Ecto neural progenitor cell (in vitro differentiated cells): ENCODE results near the gene GDF15.
A peak's percentile ranks its signal among the peaks of the same experiment; 100 is the strongest.

Experiments used
- DNase-seq: peaks from one replicate; pipeline ENCODE4 v3.0.0-alpha.2; 2018; ENCODE audit warnings: low spot score

GDF15 gene

DNA sequence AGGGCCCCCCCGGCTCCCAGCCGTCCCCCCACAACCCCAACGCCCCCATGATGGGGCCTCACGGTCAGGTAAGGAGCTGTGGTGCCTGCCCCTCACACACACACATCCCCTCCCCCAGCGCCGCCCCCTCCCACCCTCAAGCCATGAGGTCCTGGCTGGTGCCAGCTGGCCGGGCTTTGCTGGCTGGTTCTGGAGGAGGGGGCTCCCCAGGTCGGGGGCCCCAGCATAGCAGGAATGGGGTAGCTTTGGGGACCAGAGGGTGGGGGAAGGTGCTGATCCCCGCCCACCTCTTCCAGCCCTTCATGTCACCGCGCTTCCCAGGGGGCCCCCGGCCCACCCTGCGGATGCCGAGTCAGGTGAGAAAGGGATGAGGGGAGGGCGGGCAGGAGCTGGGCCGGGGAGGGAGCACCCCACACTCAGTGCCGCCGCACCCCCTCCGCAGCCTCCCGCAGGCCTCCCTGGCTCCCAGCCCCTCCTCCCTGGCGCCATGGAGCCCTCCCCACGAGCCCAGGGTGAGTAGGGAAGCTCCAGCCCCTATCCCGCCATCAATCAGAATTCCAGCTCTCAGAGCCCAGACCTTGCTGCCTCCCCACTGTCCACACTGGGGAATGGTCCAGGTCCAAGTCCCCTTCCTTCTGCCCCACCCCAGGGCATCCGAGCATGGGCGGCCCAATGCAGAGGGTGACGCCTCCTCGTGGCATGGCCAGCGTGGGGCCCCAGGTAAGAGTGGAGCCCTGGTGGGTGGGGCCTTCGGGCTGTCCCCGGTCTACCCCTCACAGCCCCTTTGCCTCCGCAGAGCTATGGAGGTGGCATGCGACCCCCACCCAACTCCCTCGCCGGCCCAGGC is 45.6 kb downstream of the GDF15 start:
- no peak for DNase-seq

DNA sequence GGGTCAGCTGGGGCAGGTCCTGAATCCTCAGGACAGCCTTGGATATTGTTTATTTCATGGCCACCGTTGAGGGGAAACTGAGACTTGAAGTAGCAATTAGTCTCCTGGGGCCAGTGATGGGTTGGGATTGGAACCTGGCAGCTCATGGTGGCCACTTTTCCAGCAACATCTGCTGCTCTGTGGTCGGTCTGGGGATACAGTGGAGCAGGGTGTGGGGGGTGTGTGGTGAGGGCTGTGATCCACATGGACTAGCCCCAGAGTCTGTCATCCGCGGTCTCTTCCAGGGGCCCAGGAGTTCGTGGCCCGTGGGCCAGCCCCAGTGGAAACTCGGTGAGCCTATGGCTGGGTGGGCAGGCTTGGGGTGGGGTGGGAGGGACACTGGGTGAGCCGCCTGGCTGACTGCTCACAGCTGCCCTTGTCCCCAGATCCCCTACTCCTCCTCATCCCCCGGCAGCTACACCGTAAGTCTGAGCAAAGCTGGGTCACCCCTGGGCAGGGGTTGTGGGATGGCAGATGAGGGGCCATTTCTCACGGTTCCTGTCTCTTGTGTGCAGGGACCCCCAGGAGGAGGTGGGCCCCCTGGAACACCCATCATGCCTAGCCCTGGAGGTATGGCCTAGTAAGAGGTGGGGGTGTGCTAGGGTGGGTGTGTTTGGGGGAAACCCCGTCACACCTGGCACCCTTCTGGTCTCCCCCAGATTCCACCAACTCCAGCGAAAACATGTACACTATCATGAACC is 46.5 kb downstream of the GDF15 start:
- no peak for DNase-seq

- peak; percentile 67 for DNase-seq
Observed at GRCh38 chr19:18433015-18433691, 47.2 kb downstream of the GDF15 start.

GRCh38 chr19:18433735-18434398 is 47.9 kb downstream of the GDF15 start:
- DNase-seq = peak; percentile 76

DNA sequence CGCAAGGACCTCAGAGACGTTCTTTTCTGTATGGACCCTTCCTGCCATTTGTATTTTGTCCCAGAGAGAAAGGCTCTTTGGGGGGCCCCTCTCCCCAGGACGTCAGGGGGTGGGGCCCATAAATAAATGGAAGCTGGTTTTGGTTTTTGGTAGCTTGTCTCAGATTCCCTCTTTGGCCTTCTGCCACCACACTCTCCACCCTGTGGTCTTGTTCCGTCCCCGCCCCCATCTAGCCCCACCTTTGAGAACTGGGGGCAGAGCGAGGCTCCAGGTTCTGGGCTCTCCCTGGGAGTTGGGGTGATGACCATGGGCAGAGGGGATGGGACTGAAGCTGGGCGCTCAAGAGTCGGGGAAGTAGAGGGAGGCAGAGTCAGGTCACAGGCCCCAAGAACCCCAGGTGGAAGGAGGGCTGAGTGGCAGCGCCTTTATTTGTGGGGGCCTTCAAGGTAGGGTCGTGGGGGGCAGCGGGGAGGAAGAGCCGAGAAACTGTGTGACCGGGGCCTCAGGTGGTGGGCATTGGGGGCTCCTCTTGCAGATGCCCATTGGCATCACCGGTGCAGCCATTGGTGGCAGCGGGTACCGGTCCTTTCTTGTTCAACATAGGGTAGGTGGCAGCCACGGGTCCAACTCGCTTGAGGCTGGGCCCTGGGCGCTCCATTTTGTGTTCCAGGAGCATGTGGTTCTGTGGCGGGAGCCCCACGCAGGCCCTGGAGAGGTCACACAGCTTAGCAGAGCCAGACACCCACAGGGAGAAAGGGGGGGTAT is 48.6 kb downstream of the GDF15 start:
- no peak for DNase-seq

GRCh38 chr19:18435178-18435841 is 49.4 kb downstream of the GDF15 start:
- no peak for DNase-seq

DNA sequence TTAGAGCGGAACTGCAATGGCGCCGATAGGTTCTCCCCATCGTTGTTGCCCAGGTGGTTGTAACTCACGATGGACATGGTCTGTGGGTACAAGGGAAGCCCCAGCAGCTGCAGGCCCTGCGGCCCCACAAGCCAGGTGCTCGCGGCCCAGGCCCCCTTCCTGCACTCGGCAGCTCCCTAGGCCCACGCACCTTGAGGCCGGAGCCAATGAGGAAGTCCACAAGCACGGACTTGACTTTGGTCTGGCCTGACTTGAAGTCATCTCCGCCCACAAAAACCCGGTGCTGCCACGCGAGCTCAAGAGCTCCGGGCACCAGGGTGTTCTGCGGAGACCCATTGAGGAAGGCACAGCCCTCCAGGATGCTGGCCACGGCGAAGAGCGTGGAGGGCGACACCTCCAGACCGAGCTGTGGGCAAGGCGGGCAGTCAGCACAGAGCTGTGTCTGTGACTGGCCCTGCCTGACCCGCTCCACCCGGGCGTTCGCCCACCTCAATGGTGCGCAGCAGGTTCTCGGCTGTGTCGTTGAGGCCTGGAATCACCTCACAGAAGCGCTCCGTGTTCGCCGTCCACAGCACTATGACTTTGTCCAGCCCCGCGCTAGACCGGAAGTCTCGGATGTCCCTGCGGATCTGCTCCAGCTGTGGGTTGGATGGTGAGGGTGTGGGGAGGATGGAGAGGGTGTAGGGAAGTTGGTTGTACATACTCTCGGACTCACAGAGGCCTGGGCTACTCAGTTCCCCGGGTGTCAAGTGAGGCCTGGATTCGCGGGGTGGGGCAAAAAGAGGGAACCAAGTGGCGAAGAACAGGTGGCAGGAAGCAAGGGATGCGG is 50.1 kb downstream of the GDF15 start:
- no peak for DNase-seq

- peak; percentile 91 for DNase-seq
Observed at GRCh38 chr19:18436671-18437490, 50.9 kb downstream of the GDF15 start.

DNA sequence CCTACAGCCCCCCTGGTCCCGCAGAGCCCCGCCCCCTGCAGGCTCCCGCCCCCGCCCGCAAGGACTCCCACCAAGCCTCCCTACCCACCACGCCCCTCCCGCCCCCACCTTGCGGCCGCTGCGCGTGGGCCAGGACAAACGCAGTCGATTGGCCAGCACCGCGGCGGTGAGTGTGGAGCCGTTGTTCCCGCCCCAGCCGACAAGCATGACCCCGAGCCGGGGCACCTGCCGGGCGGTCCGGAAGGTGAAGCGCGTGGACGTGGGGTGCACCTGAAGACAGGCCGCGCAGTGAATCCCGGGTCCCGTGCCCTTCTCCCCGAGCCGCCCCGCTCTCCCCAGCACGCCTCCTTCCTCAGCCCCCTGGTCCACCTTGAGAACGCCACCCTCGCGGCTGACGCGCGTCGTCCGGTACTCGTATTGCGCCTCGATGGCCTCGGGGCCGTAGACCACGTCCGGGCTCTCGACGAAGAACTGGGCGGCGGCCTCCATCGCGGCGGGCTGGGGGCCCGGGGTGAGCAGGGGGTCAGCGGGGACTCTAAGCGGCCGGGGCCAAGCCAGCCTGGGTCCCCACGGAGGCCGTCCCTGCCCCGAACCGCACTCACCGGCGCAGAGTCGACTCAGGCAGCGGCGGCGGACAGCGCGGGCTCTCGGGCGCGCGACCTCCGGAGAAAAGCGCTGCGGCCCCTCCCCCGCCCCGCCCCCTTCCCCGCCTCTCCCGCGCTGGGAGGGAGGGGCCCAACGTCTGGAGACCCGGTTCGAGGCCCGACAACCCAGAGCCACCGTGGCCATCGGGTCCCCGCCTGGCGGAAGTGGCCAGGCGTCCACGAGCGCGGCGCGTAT is 51.8 kb downstream of the GDF15 start, which contains the start of gene ISYNA1:
ISYNA1 (minus strand) TSS at position 643 of the 840 bp plus-strand sequence; CDS start at position 489, 154 bp downstream.
- peak; percentile 88 for DNase-seq

GRCh38 chr19:18438331-18439024 is 52.5 kb downstream of the GDF15 start:
- DNase-seq = peak; percentile 84
